HFF-Myc (cell line): Measurements from ENCODE around the gene OSBPL1A.

Experiments
- DNase-seq: peaks from one replicate; pipeline ENCODE4 v3.0.0-alpha.2; 2011; ENCODE audit warnings: low read depth; ENCODE audit errors: extremely low read depth
- H3K4me3 ChIP-seq: replicated peaks from 2 replicates; pipeline ENCODE4 v1.5.1; 2011; ENCODE audit warnings: low read depth, mild to moderate bottlenecking, control low read depth, low read length
- CTCF ChIP-seq: IDR thresholded peaks from 2 replicates; pipeline ENCODE4 v1.5.1; 2012; ENCODE audit warnings: mild to moderate bottlenecking, low read depth, low read length, control low read depth; ENCODE audit errors: missing control alignments

Gene OSBPL1A

DNA sequence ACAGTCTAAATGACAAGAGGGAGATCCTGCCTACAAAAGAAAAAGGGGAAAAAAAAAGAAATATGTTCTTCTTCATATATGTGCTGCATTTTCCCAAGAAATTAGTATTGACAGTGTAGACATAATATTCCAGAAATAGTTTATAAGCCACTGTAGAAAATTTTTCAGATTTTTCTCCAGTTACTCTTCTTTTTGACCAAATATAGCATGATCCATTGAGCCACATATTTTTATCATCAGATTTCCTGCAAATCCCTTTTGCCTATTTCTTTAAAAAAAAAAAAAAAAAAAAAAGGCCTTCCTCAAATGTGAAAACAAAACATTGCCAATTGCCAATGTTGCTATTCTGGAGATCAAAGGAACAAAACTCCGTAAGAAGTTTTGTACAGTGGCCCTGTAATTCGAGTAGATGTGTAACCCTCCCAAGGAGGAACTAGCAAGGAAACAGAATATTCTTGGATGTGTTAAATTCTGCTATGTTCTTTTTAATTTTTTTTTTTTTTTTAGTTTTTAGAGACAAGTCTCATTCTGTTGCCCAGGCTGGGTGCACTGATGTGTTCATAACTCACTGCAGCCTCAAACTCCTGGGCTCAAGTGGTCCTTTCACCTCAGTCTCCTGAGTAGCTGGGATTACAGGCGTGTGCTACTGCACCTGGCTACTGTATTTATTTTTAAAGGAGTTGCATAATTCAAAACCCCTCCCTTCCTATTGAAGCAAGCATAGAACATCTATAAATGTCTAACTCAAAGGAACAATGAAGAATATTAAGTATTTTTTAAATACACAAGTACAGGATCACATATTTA is 271.3 kb downstream of the OSBPL1A start:
- DNase-seq, result no peak
- no peak overlapping the region for H3K4me3 ChIP-seq
- TF ChIP-seq CTCF, result no peak

GRCh38 chr18:24121625-24122024 is 276.0 kb downstream of the OSBPL1A start:
- no peak overlapping the region for H3K4me3 ChIP-seq
- no peak for TF ChIP-seq CTCF
- no peak for DNase-seq

- no peak for TF ChIP-seq CTCF
- DNase-seq, result no peak
- H3K4me3 ChIP-seq, result no peak overlapping the region
Observed at GRCh38 chr18:24120676-24121075, 276.9 kb downstream of the OSBPL1A start.

GRCh38 chr18:24118750-24119577 is 278.7 kb downstream of the OSBPL1A start:
- DNase-seq, result peak; percentile 35
- peak; percentile 81 for TF ChIP-seq CTCF
- no peak overlapping the region for H3K4me3 ChIP-seq

- no peak for DNase-seq
- no peak for TF ChIP-seq CTCF
- H3K4me3 ChIP-seq, result no peak overlapping the region
Observed at GRCh38 chr18:24115628-24116027, 282.0 kb downstream of the OSBPL1A start.

DNA sequence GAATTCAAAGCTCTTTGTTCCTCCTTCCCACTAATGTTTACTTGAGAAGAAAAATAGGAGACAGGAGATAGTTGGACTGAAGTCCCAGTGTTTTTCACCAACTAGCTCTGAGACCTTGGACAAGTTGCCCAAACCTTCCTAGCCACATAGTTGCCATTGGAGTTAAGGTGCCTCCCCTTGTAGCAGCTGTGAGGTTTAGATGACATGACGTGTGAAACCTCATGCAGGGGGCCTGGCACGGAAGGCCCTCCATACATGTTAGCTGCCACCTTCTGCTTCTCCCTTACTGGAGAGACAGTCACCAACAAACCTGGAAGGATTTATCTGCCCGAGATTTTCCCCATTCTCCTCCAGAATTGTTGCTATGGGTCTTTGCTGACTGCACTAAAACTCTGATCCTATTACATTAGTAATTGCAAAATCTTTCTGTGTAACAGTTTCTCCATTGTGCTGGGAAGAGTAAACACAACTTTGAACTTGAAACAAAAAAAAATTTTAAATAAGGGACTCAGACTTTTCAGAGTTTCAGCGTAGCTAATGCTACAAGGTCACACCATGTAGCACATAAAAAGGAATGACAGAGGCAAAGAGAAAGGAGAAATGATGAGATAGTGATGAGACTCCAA is 282.6 kb downstream of the OSBPL1A start:
- TF ChIP-seq CTCF, result no peak
- H3K4me3 ChIP-seq, result no peak overlapping the region
- no peak for DNase-seq
